Pancreas (tissue), 10 donors: ENCODE data around the gene APOL3. TPM values are rescaled to one million over a fixed set of nuclear protein-coding genes. Genes with fewer than 3 reads are reported as not detected.
A peak's percentile ranks its signal among the peaks of the same experiment; 100 is the strongest.

Source experiments
- ATAC-seq, 4 donors: fragments of 200-7000 bp; cut with Tn5 transposase; one replicate each; pipeline versions ENCODE4 v1.8.0 to v1.9.1; 2020; ENCODE audit warnings: mild to moderate bottlenecking in 4 of 4, moderate library complexity in 4 of 4
- DNase-seq, 6 donors: peaks; one replicate each; pipeline ENCODE4 v3.0.0-alpha.2; 2020
- FAIRE-seq: peaks from 2 replicates; lab custom pipeline; 2012; peaks lifted over from hg19 to GRCh38; lab: Jason Lieb, UNC
- H3K27ac ChIP-seq, 4 donors: fragments of 200-600 bp; sonication (generic); 1 replicate in 3 of 4; 2 replicates in 1 of 4; pipeline versions ENCODE4 v1.5.0 to v1.8.0; 2020
- H3K27me3 ChIP-seq, 4 donors: fragments of 200-600 bp; one replicate each; pipeline ENCODE4 v1.8.0; 2021
- H3K36me3 ChIP-seq, 3 donors: fragments of 200-600 bp; sonication (generic) in 1 of 3; one replicate each; pipeline versions ENCODE4 v1.5.0 to v1.8.0; 2020 to 2021
- H3K4me1 ChIP-seq, 3 donors: fragments of 200-600 bp; one replicate each; pipeline ENCODE4 v1.8.0; 2021
- H3K4me3 ChIP-seq, 4 donors: fragments of 200-600 bp; sonication (generic) in 2 of 4; one replicate each; pipeline versions ENCODE4 v1.5.0 to v1.8.0; 2020 to 2021
- H3K9me3 ChIP-seq, 4 donors: fragments of 200-600 bp; one replicate each; pipeline ENCODE4 v1.8.0; 2021
- WGBS, 2 donors: extraction: QIAGEN DNeasy Blood & Tissue Kit; methylation state at CpG; one replicate each; pipeline ENCODE4 v1.1.7; 2013; 5-methylcytosine and 5-hydroxymethylcytosine counted together
- intact Hi-C, 3 donors: fragments of 100-400 bp; cut with DNase I; formaldehyde crosslinking; loops; one replicate each; pipeline versions ENCODE4 v1.11.1 to v1.14.2; 2022
- polyA plus RNA-seq, 2 donors: library from polyadenylated mRNA; stranded (reverse); fragments of 200-250 nt; gene quantifications; one replicate each; pipeline ENCODE4 v1.2.3, GENCODE V29; 2013
- total RNA-seq, 6 donors: library from RNA; stranded (reverse); fragmentation: NEBNext Ultra II Directional in 4 of 6; extraction: Animal tissue kit (Norgen Biotek cat#: 25700) in 4 of 6; gene quantifications; one replicate each; pipeline versions ENCODE4 v1.2.1 to v1.2.4, GENCODE V29; 2021 to 2023
- TF ChIP-seq, protein P1 (sequence below), 4 donors: fragments of 200-600 bp; sonication (generic) in 3 of 4; IDR thresholded peaks; one replicate each; pipeline versions ENCODE4 v1.5.0 to v1.8.0; 2021; ENCODE audit warnings: antibody characterized with exemption in 4 of 4
- donor health status: healthy with polysubstance abuse.
- donor health status: DM: no; HTN: no; CAD: no; lungs with moderate emphysema.
- donor health status: DM: no; HTN: no; CAD: no.
- donor health status: control.
- donor health status: control.
- donor health status: Bipolar disorder and iron deficiency.
- donor health status: DM: yes; HTN: yes; CAD: no.
- donor health status: DM: no; HTN: no; CAD: no.
- donor health status: DM: no; HTN: no; CAD: no.
- donor health status: DM: yes; HTN: yes; CAD: no.

Gene APOL3
- total and polyA plus RNA-seq, 8 donors: 2.5 to 13.5 (median 5.9) TPM

DNA sequence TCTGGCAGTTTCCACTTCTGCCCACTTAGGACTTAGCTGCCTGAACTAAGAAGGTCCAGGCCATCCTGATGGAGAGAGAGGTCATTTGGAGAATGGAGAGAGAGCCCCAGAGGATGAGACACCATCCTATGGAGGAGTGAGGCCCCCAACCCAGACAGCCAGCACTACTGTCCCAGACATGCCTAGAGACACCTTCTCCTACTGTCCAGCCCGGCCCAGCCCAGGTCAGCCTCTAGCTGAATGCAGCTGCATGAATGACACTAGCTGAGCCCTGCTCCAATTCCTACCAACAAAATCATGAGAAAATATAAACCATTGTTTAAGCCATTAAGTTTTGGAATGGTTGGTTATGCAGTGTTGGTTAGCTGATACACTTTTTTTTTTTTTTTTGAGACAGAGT, 47.4 kb downstream of the APOL3 start:
- TF ChIP-seq, protein P1, sequence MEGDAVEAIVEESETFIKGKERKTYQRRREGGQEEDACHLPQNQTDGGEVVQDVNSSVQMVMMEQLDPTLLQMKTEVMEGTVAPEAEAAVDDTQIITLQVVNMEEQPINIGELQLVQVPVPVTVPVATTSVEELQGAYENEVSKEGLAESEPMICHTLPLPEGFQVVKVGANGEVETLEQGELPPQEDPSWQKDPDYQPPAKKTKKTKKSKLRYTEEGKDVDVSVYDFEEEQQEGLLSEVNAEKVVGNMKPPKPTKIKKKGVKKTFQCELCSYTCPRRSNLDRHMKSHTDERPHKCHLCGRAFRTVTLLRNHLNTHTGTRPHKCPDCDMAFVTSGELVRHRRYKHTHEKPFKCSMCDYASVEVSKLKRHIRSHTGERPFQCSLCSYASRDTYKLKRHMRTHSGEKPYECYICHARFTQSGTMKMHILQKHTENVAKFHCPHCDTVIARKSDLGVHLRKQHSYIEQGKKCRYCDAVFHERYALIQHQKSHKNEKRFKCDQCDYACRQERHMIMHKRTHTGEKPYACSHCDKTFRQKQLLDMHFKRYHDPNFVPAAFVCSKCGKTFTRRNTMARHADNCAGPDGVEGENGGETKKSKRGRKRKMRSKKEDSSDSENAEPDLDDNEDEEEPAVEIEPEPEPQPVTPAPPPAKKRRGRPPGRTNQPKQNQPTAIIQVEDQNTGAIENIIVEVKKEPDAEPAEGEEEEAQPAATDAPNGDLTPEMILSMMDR (IDR thresholded peaks at IDR 0.05): no peak
- intact Hi-C loops: loop anchor here in 1 of 3 donors (10.0 kb wide), 1 partner anchor 488 kb away; no protein-coding TSS in a partner anchor
- H3K4me1 ChIP-seq: no peaks in the 10 kb centered on the region
- no peak overlapping the region for H3K4me3 ChIP-seq
- H3K36me3 ChIP-seq: no peaks in the 10 kb centered on the region
- H3K9me3 ChIP-seq: no peaks in the 10 kb centered on the region
- H3K27ac ChIP-seq: no peak overlapping the region
- no peaks in the 10 kb centered on the region for H3K27me3 ChIP-seq
- FAIRE-seq (no peak), ATAC-seq (no peak), DNase-seq (no peak)
- 83 to 88% methylated on average over 1 of the region's 1 CpG for WGBS, 2 donors

DNA sequence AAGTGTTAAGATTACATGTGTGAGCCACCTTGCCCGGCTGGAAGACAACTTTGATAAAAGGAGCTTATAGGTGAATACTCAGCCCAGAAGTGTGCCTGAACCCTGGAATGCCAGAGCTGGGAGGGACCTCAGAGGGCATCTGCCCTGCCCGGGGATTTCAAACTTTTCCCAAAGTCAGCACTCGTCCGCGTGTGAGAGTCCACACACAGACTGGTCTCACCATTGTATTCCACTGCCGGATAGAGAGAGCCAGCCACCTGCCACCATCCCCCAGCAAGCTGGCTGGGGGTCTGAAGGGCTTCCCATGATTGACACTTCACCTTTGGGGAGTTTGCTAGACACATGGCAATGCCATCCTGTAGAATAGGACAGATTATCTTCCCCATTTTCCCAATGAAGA, 49.2 kb downstream of the APOL3 start:
- ATAC-seq (no peak), DNase-seq (no peak), FAIRE-seq (no peak)
- Histone ChIP-seq H3K4me1 (no peaks in the 10 kb centered on the region), H3K9me3 (no peaks in the 10 kb centered on the region), H3K27me3 (no peaks in the 10 kb centered on the region), H3K4me3 (no peak overlapping the region), H3K36me3 (no peaks in the 10 kb centered on the region), H3K27ac (no peak overlapping the region)
- TF ChIP-seq, protein P1 (IDR thresholded peaks at IDR 0.05): no peak
- WGBS, 2 donors: 82 to 94% methylated on average over 6 of the region's 6 CpGs
- intact Hi-C loops: loop anchor here in 1 of 3 donors (10.0 kb wide), 1 partner anchor 487 kb away; no protein-coding TSS in a partner anchor

DNA sequence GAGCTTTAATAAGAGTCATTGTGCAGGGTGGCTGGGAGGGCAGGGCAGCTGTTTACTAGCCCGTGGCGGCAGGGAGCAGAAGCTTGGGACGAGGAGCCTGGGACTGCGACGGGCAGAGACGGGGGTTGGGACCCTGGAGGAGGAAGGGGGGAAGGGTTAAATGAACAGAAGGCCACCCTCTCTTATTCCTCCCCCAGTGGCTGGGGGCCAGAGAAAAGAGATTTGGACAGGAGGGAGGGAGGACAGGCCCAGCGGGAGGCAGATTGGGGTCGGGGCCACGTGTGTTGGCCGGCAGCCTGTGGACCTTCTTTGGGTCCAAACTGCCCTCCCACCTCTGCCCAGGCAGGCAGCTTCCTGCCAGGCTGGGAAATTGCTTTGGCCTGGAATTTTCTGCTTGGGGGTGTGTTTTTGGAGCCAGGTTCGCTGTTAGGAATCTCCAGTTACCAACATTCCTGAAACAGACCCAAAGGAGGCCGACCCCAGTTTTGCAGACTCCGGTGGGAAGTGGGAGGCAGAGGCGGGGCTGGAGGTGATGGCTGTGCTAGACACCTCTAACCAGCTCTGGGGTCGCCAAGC, 50.2 kb downstream of the APOL3 start:
- intact Hi-C loops: loop anchor here in 1 of 3 donors (10.0 kb wide), 1 partner anchor 486 kb away; no protein-coding TSS in a partner anchor
- no peak overlapping the region for H3K27ac ChIP-seq
- peak in 1 of 4 donors; percentile 25 for ATAC-seq

DNA sequence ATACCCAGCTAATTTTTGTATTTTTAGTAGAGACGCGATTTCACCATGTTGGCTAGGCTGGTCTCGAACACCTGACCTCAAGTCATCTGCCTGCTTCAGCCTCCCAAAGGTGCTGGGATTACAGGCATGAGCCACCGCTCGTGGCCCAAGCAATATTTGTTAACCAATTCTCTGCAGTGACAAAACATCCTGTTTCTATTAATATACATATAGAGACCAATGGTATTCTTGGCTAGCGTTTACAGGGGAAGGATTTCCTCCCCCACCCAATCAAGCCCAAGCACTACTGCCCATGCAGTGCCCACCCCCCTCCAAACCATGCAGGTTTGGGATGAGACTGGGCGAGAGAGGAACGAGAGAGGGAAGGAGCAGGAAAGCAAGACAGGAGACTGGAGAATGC, 53.1 kb downstream of the APOL3 start:
- 59 to 60% methylated on average over 8 of the region's 8 CpGs for WGBS, 2 donors
- H3K9me3 ChIP-seq: no peaks in the 10 kb centered on the region
- no peak overlapping the region for H3K4me3 ChIP-seq
- FAIRE-seq (no peak), ATAC-seq (no peak), DNase-seq (no peak)
- H3K27ac ChIP-seq: no peak overlapping the region
- TF ChIP-seq, protein P1 (IDR thresholded peaks at IDR 0.05): no peak
- no peaks in the 10 kb centered on the region for H3K4me1 ChIP-seq
- intact Hi-C loops: no loop called here
- H3K27me3 ChIP-seq: no peaks in the 10 kb centered on the region
- no peaks in the 10 kb centered on the region for H3K36me3 ChIP-seq

More for the DNA sequence above, 50.2 kb downstream of the APOL3 start:
- H3K4me3 ChIP-seq: no peak overlapping the region
- no peak for FAIRE-seq
- no peaks in the 10 kb centered on the region for H3K27me3 ChIP-seq
- TF ChIP-seq, protein P1 (IDR thresholded peaks at IDR 0.05): no peak
- no peaks in the 10 kb centered on the region for H3K36me3 ChIP-seq
- no peaks in the 10 kb centered on the region for H3K4me1 ChIP-seq
- no peaks in the 10 kb centered on the region for H3K9me3 ChIP-seq
- 52 to 54% methylated on average over 15 of the region's 15 CpGs for WGBS, 2 donors
- peak in 1 of 6 donors; percentile 46 for DNase-seq

- H3K9me3 ChIP-seq: no peaks in the 10 kb centered on the region
- no peak overlapping the region for H3K4me3 ChIP-seq
- H3K4me1 ChIP-seq: no peaks in the 10 kb centered on the region
- H3K36me3 ChIP-seq: no peaks in the 10 kb centered on the region
- no peak overlapping the region for H3K27ac ChIP-seq
- no peaks in the 10 kb centered on the region for H3K27me3 ChIP-seq
- TF ChIP-seq, protein P1 (IDR thresholded peaks at IDR 0.05): no peak
- 56 to 79% methylated on average over 2 of the region's 2 CpGs for WGBS, 2 donors
- intact Hi-C loops: no loop called here
- ATAC-seq (no peak), DNase-seq (no peak), FAIRE-seq (no peak)
These were observed 53.6 kb downstream of the APOL3 start for GRCh38 chr22:36106910-36107309.
